ENCODE data around the gene MTHFD1L. TPM values are rescaled to one million over a fixed set of nuclear protein-coding genes. Genes with fewer than 3 reads are reported as not detected.

MTHFD1L gene
- total and polyA plus RNA-seq, 2 of the 8 experiments (the other 6 are each of a cell fraction or from before 2014, with no cell fraction given), result 29.2 to 105 TPM

GRCh38 chr6:150977281-150977680 lies 111.8 kb downstream of the MTHFD1L start:
- DNase-seq (ENCODE audit: low read depth in 1 of 2, low spot score in 2 of 2) (no peak), FAIRE-seq (no peak)
- H4K20me1 ChIP-seq (replicated peaks in 1 of 2; ENCODE audit: control insufficient read depth in 1 of 2, insufficient read depth in 2 of 2, low read length in 2 of 2), result peaks cover 0 to 3% of the 10 kb centered on the region in 2 experiments
- H3K4me3 ChIP-seq (ENCODE audit: extremely low read depth in 1 of 4, insufficient read depth in 2 of 4, low read depth in 3 of 4, low read length in 4 of 4), result no peak overlapping the region
- H3K23ac ChIP-seq (ENCODE audit: insufficient read length), result no peak overlapping the region
- no peaks in the 10 kb centered on the region for H3K27me3 ChIP-seq (replicated peaks in 1 of 4; ENCODE audit: control insufficient read depth in 3 of 4, extremely low read depth in 1 of 4, insufficient read depth in 3 of 4, low read length in 3 of 4)
- no peaks in the 10 kb centered on the region for H3K23me2 ChIP-seq (ENCODE audit: low read depth, low read length)
- CTCF ChIA-PET (ENCODE audit: partially characterized antibody), result interaction anchor here (1.4 kb wide), 1 partner anchor 347 kb away, joined by 4 read pairs; no protein-coding TSS in a partner anchor
- no peak overlapping the region for H2BK12ac ChIP-seq (ENCODE audit: low read depth, low read length)
- no peak overlapping the region for H4K5ac ChIP-seq (ENCODE audit: insufficient read length, low read depth, low read length)
- no peaks in the 10 kb centered on the region for H3K79me2 ChIP-seq (ENCODE audit: control insufficient read depth in 1 of 2, insufficient read depth in 2 of 2, low read length in 2 of 2)
- no peak overlapping the region for H4K91ac ChIP-seq (replicated peaks; ENCODE audit: insufficient read length, low read length)
- no peaks in the 10 kb centered on the region for H3K9me3 ChIP-seq (ENCODE audit: insufficient read depth in 2 of 2, low read depth in 1 of 2, low read length in 1 of 2)
- no peak overlapping the region for H2AFZ ChIP-seq (ENCODE audit: low read length)
- H2BK120ac ChIP-seq (replicated peaks; ENCODE audit: low read depth, low read length), result no peak overlapping the region
- H3K79me1 ChIP-seq (ENCODE audit: low read depth, low read length), result no peaks in the 10 kb centered on the region
- H3K4me2 ChIP-seq (ENCODE audit: insufficient read depth in 1 of 2, low read depth in 2 of 2, low read length in 2 of 2), result no peak overlapping the region
- no peak overlapping the region for H4K8ac ChIP-seq (ENCODE audit: extremely low read depth, insufficient read depth, low read length)
- no peak overlapping the region for H2BK5ac ChIP-seq (ENCODE audit: low read depth, low read length)
- H2BK20ac ChIP-seq (ENCODE audit: low read length), result no peak overlapping the region
- no peak overlapping the region for H3K18ac ChIP-seq (ENCODE audit: extremely low read depth, low read length)
- no peak overlapping the region for H3K4ac ChIP-seq (replicated peaks; ENCODE audit: insufficient read length, low read depth, low read length)
- peaks cover 3 to 20% (median 12%) of the 10 kb centered on the region in 4 experiments; a peak in 7 of 8 replicates for H3K36me3 ChIP-seq (ENCODE audit: control insufficient read depth in 2 of 4, insufficient read depth in 4 of 4, low read length in 3 of 4)
- H3K14ac ChIP-seq (ENCODE audit: insufficient read length), result no peak overlapping the region
- no peak overlapping the region for H2AK5ac ChIP-seq (ENCODE audit: low read depth, low read length)
- H3K27ac ChIP-seq (ENCODE audit: low read depth, low read length), result no peak overlapping the region
- 91% methylated on average over 2 of the region's 2 CpGs; no CpG with 5 or more reads in 1 of the 2 experiments for WGBS, 2 experiments (ENCODE audit: extremely low coverage in 1 of 2, insufficient coverage in 1 of 2, insufficient read length in 1 of 2, insufficient replicate concordance in 2 of 2, low coverage in 1 of 2, low lambda C conversion rate in 2 of 2, missing lambda C conversion rate in 1 of 2)
- H3K4me1 ChIP-seq (replicated peaks in 1 of 4; ENCODE audit: control insufficient read depth in 3 of 4, insufficient read depth in 4 of 4, low read length in 3 of 4), result no peaks in the 10 kb centered on the region; a peak in 1 of 7 replicates
- POLR2A ChIA-PET (ENCODE audit: partially characterized antibody), result no interaction called here
- H3K9ac ChIP-seq (replicated peaks in 1 of 4; ENCODE audit: extremely low read depth in 1 of 4, low read depth in 3 of 4, low read length in 3 of 4), result no peak overlapping the region
- H3K56ac ChIP-seq (replicated peaks; ENCODE audit: insufficient read length, low read depth, low read length), result no peak overlapping the region
- no peak overlapping the region for H2BK15ac ChIP-seq (ENCODE audit: low read length)
- TF ChIP-seq TAF7 (optimal IDR thresholded peaks at IDR 0.05; ENCODE audit: borderline replicate concordance, low read depth, low read length) (no peak), YY1 (IDR thresholded peaks at IDR 0.05; ENCODE audit: low read depth, low read length) (no peak), EZH2 (IDR thresholded peaks at IDR 0.05; ENCODE audit: low read depth, low read length, severe bottlenecking) (no peak), SP2 (IDR thresholded peaks at IDR 0.05; ENCODE audit: low read length) (no peak), BCL11A (IDR thresholded peaks at IDR 0.05; ENCODE audit: low read depth in 2 of 2, low read length in 2 of 2) (no peak), SIX5 (IDR thresholded peaks at IDR 0.05; ENCODE audit: low read depth, low read length) (no peak), EP300 (IDR thresholded peaks at IDR 0.05; ENCODE audit: borderline replicate concordance in 1 of 2, low read depth in 2 of 2, low read length in 2 of 2) (no peak), HDAC6 (IDR thresholded peaks at IDR 0.05; ENCODE audit: low read depth, low read length) (no peak), RXRA (IDR thresholded peaks at IDR 0.05; ENCODE audit: insufficient read depth, low read depth, low read length) (no peak), MAX (IDR thresholded peaks at IDR 0.05) (no peak), SP1 (IDR thresholded peaks at IDR 0.05; ENCODE audit: low read depth, low read length) (no peak), SIRT6 (IDR thresholded peaks at IDR 0.05; ENCODE audit: low read length) (no peak), NANOG (IDR thresholded peaks at IDR 0.05; ENCODE audit: insufficient read depth, low read depth, low read length, poor library complexity, severe bottlenecking) (no peak), SUZ12 (IDR thresholded peaks at IDR 0.05; ENCODE audit: low read length) (no peak)

Measured in H1 (cell line).